B cell (primary cell): Measurements from ENCODE around the gene PHF19. TPM values are rescaled to one million over a fixed set of nuclear protein-coding genes. Genes with fewer than 3 reads are reported as not detected.

ENCODE experiments used
- ATAC-seq: fragments of 200-7000 bp; cut with Tn5 transposase; one replicate; pipeline ENCODE4 v1.10.0; 2021; ENCODE audit warnings: low read depth, mild to moderate bottlenecking, moderate number of reproducible peaks, moderate library complexity
- CTCF ChIA-PET: fragments of 350-600 bp; sonication (Branson Sonifier 250); formaldehyde crosslinking; loops from one replicate; lab custom pipeline; 2021; ENCODE audit warnings: antibody characterized with exemption, inconsistent platforms; lab: Charles Lee
- POLR2A ChIA-PET: fragments of 350-600 bp; sonication (Branson Sonifier 250); formaldehyde crosslinking; loops from one replicate; lab custom pipeline; 2021; ENCODE audit warnings: antibody characterized with exemption; lab: Charles Lee
- DNase-seq: peaks from one replicate; pipeline ENCODE4 v3.0.0; 2013
- H2AFZ ChIP-seq: 2 replicates; pipeline ENCODE4 v1.6.1; 2012; ENCODE audit warnings: mild to moderate bottlenecking, low read depth, low read length; ENCODE audit not compliant: insufficient read depth, poor library complexity, severe bottlenecking
- H3K27ac ChIP-seq, 2 donors: 1 replicate in 1 of 2; 2 replicates in 1 of 2; pipeline ENCODE4 v1.5.1; 2012 to 2013; ENCODE audit warnings: low read length in 2 of 2, mild to moderate bottlenecking in 2 of 2, moderate library complexity in 1 of 2
- H3K27me3 ChIP-seq, 4 experiments: fragments of 200-600 bp in 1 of 4; sonication (generic) in 1 of 4; replicated peaks in 1 of 4; 1 replicate in 2 of 4; 2 replicates in 2 of 4; pipeline versions ENCODE4 v1.6.1 to v1.7.0; 2013 to 2016; ENCODE audit warnings: low read length in 3 of 4, mild to moderate bottlenecking in 2 of 4, mixed read lengths in 1 of 4, moderate library complexity in 1 of 4; ENCODE audit not compliant: insufficient read depth in 4 of 4, control insufficient read depth in 3 of 4; ENCODE audit errors: control extremely low read depth in 1 of 4
- H3K36me3 ChIP-seq, 2 experiments: replicated peaks in 1 of 2; 1 replicate in 1 of 2; 2 replicates in 1 of 2; pipeline versions ENCODE4 v1.6.1 to v1.7.1; 2013; ENCODE audit warnings: low read length in 1 of 2; ENCODE audit not compliant: insufficient read depth in 2 of 2, control insufficient read depth in 1 of 2; ENCODE audit errors: control extremely low read depth in 1 of 2, extremely low read depth in 1 of 2
- H3K4me1 ChIP-seq, 2 donors: fragments of 200-600 bp in 1 of 2; sonication (generic) in 1 of 2; 1 replicate in 1 of 2; 2 replicates in 1 of 2; pipeline versions ENCODE4 v1.5.1 to v1.6.1; 2013 to 2017; ENCODE audit warnings: low read length in 2 of 2; ENCODE audit not compliant: control insufficient read depth in 2 of 2, insufficient read depth in 2 of 2
- H3K4me2 ChIP-seq: replicated peaks from 2 replicates; pipeline ENCODE3; 2012; ENCODE audit warnings: mild to moderate bottlenecking, low read depth, low read length; ENCODE audit not compliant: poor library complexity, severe bottlenecking
- H3K4me3 ChIP-seq, 5 experiments: fragments of 200-600 bp in 1 of 5; sonication (generic) in 1 of 5; 1 replicate in 3 of 5; 2 replicates in 2 of 5; pipeline versions ENCODE4 v1.5.1 to v1.7.0; 2011 to 2016; ENCODE audit warnings: low read length in 4 of 5, mild to moderate bottlenecking in 4 of 5, low read depth in 2 of 5, control low read depth in 1 of 5, moderate library complexity in 1 of 5; ENCODE audit not compliant: insufficient read depth in 1 of 5; ENCODE audit errors: control extremely low read depth in 1 of 5, extremely low read depth in 1 of 5
- H3K79me2 ChIP-seq: fragments of 200-600 bp; sonication (generic); one replicate; pipeline ENCODE4 v1.6.0; 2016; ENCODE audit warnings: low read length; ENCODE audit not compliant: control insufficient read depth, insufficient read depth
- H3K9ac ChIP-seq: fragments of 200-600 bp; sonication (generic); 2 replicates; pipeline ENCODE4 v1.6.1; 2017; ENCODE audit warnings: mild to moderate bottlenecking, low read length, moderate library complexity
- H3K9me3 ChIP-seq, 3 donors: one replicate each; pipeline versions ENCODE4 v1.6.1 to v1.7.1; 2013; ENCODE audit warnings: low read length in 2 of 3; ENCODE audit not compliant: control insufficient read depth in 2 of 3, insufficient read depth in 1 of 3; ENCODE audit errors: control extremely low read depth in 1 of 3
- H4K20me1 ChIP-seq: 2 replicates; pipeline ENCODE4 v1.6.0; 2012; ENCODE audit warnings: mild to moderate bottlenecking, low read length; ENCODE audit not compliant: insufficient read depth, control insufficient read depth, poor library complexity, severe bottlenecking
- H3K27ac Mint-ChIP-seq: one replicate; pipeline ENCODE4 v1.8.0; 2021; ENCODE audit warnings: mixed read lengths
- H3K27me3 Mint-ChIP-seq: one replicate; pipeline ENCODE4 v1.8.0; 2021; ENCODE audit warnings: mixed read lengths
- H3K4me1 Mint-ChIP-seq: one replicate; pipeline ENCODE4 v1.8.0; 2021; ENCODE audit warnings: mixed read lengths
- H3K4me3 Mint-ChIP-seq: one replicate; pipeline ENCODE4 v1.8.0; 2021; ENCODE audit warnings: mixed read lengths
- H3K9me3 Mint-ChIP-seq: one replicate; pipeline ENCODE4 v1.8.0; 2022; ENCODE audit warnings: mixed read lengths; ENCODE audit not compliant: insufficient read depth
- CTCF ChIP-seq: fragments of 200-600 bp; IDR thresholded peaks from one replicate; pipeline ENCODE4 v1.8.0; 2022; ENCODE audit warnings: antibody characterized with exemption, mild to moderate bottlenecking
- EZH2 ChIP-seq: IDR thresholded peaks from 2 replicates; pipeline ENCODE4 v1.6.1; 2012; ENCODE audit warnings: borderline replicate concordance, low read depth, mild to moderate bottlenecking, moderate library complexity, low read length; ENCODE audit not compliant: insufficient read depth, poor library complexity, severe bottlenecking
- WGBS: methylation state at CpG from one replicate; pipeline ENCODE4 v1.1.5; 2013; ENCODE audit warnings: missing lambda C conversion rate; ENCODE audit not compliant: insufficient coverage; 5-methylcytosine and 5-hydroxymethylcytosine counted together
- intact Hi-C: fragments of 100-400 bp; cut with micrococcal nuclease; formaldehyde crosslinking; loops from one replicate; pipeline ENCODE4 v1.10.0; 2022
- polyA plus RNA-seq: library from polyadenylated mRNA; depleted of rRNA; stranded (reverse); fragments of >200 nt; gene quantifications from 2 replicates; pipeline ENCODE4 v1.2.3, GENCODE V29; 2012
- total RNA-seq, 2 donors: library from RNA; stranded (reverse); fragments of 120-200 nt in 1 of 2; gene quantifications; 1 replicate in 1 of 2; 2 replicates in 1 of 2; pipeline versions ENCODE4 v1.2.3 to v1.2.4, GENCODE V29; 2013 to 2022

Gene PHF19
- total and polyA plus RNA-seq, 2 donors (not counting 1 experiment from before 2014, with no cell fraction given): 17.0 to 20.9 TPM

- Mint-ChIP-seq H3K9me3 (no peaks in the 10 kb centered on the region), H3K27ac (no peak overlapping the region), H3K27me3 (no peaks in the 10 kb centered on the region), H3K4me1 (peaks cover 8% of the 10 kb centered on the region), H3K4me3 (no peak overlapping the region)
- Histone ChIP-seq H3K4me2 (no peak overlapping the region), H3K4me3 (no peak overlapping the region), H3K9ac (no peak overlapping the region), H3K27me3 (no peaks in the 10 kb centered on the region), H3K27ac (no peak overlapping the region), H2AFZ (no peak overlapping the region), H4K20me1 (no peaks in the 10 kb centered on the region), H3K9me3 (no peaks in the 10 kb centered on the region), H3K4me1 (peaks cover 0 to 11% of the 10 kb centered on the region in 2 donors), H3K36me3 (peaks cover 0 to 19% of the 10 kb centered on the region in 2 experiments), H3K79me2 (peaks cover 5% of the 10 kb centered on the region)
- intact Hi-C loops: loop anchor here (10.0 kb wide), 1 partner anchor 341 kb away; the partner anchor contains the start of gene RAB14
- 100% methylated on average over 4 of the region's 7 CpGs for WGBS
- no peak for DNase-seq
- TF ChIP-seq CTCF (no peak), EZH2 (no peak)
- POLR2A ChIA-PET: no interaction called here
- CTCF ChIA-PET: no interaction called here
- ATAC-seq: no peak
Measured at GRCh38 chr9:120863833-120864232, 13.2 kb downstream of the PHF19 start.

- ATAC-seq: no peak
- Histone ChIP-seq H3K27ac (no peak overlapping the region), H3K4me2 (no peak overlapping the region), H3K4me1 (peaks cover 0 to 6% of the 10 kb centered on the region in 2 donors), H3K79me2 (peaks cover 11% of the 10 kb centered on the region), H3K27me3 (no peaks in the 10 kb centered on the region), H2AFZ (no peak overlapping the region), H4K20me1 (no peaks in the 10 kb centered on the region), H3K4me3 (no peak overlapping the region), H3K9ac (no peak overlapping the region), H3K9me3 (no peaks in the 10 kb centered on the region), H3K36me3 (peaks cover 0 to 19% of the 10 kb centered on the region in 2 experiments)
- WGBS: 99% methylated on average over 12 of the region's 12 CpGs
- no peak for TF ChIP-seq EZH2
- no peak for TF ChIP-seq CTCF
- no peak overlapping the region for H3K4me3 Mint-ChIP-seq
- DNase-seq: no peak
- H3K27ac Mint-ChIP-seq: no peak overlapping the region
- CTCF ChIA-PET: interaction anchor here (0.9 kb wide), 1 partner anchor 19 kb away, joined by 3 read pairs; no protein-coding TSS in a partner anchor
- peaks cover 4% of the 10 kb centered on the region for H3K4me1 Mint-ChIP-seq
- intact Hi-C loops: loop anchor here (10.0 kb wide), 1 partner anchor 342 kb away; the partner anchor contains the start of gene RAB14
- no peaks in the 10 kb centered on the region for H3K9me3 Mint-ChIP-seq
- POLR2A ChIA-PET: no interaction called here
- H3K27me3 Mint-ChIP-seq: no peaks in the 10 kb centered on the region
Measured at GRCh38 chr9:120862452-120862851, 14.5 kb downstream of the PHF19 start.
